ENCODE data around the gene GTPBP3.
A peak's percentile ranks its signal among the peaks of the same experiment; 100 is the strongest.
"Not testable (repeated sequence)": the region's sequence is repeated elsewhere in the genome, so short reads cannot be mapped to it uniquely, and the experiment has no call there.

Gene GTPBP3

DNA sequence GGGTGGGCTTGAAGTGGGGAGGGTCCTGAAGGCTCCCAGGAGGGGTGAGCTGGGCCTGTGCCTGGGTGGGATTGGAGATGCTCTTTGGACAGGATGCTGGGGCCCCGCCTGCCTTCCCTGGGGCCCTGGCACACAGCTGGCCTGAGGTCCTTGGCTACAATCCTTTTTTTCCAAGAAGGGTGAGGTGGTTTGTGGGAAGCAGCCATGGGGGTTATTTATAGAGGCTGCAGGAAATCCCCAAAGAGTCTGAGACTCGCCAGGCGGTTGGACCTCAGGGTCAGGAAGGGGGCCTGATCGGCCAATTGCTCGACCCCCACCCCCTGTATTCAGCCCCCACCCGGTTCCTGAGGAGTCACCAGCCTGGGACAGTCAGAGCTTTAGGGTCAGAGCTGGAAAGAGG is 10.0 kb downstream of the GTPBP3 start:
- DNase-seq: no peak

DNA sequence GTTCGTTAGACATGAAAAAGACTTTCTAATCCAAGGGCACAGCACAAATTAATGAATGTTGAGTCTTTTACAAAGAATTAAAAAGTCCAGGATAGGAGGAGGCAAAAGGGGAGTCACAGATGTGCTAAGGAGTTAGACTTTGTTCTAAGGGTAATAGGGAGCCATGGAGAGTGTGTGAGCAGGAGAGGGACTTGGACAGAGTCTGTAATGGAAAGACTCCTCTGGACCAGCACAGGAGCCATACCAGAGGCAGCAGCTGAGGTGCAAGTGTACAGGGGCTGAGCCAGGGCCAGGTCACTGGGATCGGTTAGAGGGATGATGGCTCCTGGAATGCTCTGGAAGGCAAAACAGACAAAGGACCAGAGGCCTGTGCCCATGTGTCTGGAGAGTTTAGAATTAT is 10.5 kb downstream of the GTPBP3 start:
- no peak for DNase-seq

DNA sequence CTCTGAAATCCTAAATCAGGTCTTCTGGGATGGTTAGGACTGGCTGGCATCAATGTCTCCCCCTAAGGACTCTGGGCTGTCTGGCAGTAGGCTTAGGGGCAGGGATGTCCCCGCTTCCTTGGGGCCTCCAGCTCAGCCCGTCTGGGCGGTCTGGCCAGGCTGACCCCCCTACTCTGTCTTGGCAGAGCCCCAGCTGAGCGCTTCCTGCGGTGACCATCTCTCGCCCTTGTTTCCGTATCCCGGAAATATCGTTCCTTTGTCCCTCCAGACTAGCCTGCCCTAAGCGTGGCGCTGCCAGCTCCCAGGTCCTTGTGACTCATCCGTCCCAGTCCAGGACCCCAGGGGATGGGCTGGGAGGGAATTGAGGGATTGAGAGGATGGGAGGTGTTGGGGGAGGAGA is 11.3 kb downstream of the GTPBP3 start:
- DNase-seq: peak; percentile 56

DNA sequence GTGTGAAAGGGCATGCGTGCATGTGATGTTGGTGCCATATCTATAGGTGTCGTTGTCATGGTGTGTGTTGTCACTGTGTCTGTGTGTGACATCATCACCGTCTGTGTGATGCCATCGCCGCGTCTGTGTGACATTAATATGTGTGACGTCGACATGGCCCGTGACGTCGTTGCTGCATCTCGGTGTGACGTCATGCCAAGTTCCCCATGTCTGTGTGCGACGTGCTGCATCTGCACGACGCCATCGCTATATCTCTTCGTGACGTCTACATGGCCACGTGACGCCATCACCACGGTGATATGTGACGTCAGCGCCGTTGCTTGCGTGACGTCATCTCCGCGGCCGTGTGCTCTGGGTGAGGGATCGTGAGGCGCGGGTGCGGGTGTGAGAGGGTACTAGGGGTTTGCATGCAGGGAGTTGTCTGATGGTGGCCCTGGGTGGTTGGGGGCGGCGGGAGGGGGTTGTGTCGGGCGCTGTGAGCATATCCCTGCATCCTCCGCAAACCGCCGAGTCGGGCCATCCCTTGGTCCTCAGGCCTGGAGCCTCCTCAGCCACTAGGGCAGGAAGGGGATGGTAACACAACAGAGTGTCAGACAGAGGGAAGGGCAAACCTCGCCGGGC is 14.6 kb downstream of the GTPBP3 start:
- no peak for DNase-seq

DNA sequence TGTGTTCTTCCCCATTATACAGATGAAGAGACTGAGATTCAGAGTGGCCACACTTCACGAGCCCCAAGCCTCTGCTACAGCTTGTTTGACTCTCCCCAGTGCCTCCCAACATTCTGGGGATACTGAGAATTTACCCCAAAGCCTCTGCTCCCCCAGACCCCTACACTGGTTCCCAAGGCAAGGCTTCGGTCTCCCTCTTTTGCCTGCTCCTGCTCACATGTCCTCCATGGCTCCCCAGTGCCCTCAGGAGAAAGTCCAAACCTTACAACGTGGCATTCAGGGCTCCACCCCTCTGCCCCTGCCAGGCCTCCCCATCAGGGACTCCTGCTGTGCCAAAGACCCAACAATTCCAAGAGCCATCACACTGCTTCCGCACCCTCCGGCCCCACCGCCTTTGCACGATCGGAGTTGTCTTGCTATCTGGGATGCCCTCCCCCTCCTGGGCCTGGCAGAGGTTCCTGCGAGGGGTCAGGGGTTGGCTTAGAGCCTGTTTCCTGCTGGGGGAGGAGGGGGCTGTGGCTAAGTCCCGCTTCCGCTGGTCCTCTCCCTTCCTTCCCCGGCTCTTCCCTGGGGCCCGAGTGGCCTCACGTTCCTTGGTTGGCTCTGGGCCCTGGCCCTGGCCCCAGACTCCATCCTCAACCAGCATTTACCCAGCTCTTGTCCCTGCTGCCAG is 15.4 kb downstream of the GTPBP3 start:
- no peak for DNase-seq

DNA sequence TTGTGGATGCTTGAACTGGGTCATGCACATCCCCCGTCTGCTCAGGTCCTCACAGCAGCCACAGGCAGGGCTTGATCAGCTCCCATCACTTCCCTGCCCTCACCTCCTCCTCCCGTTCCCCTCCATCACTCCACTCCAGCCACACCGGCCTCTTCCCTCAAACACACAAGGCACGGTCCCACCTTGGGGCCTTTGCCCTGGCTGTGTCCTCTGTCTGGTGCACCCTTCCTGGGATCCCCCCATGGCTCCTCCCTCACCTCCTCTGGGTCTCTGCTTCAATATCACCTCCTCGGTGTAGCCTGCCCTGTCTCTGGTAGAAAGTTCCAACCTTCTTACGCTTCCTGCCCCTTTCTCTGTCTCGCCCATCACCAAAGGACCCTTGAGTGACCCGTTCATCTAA is 16.0 kb downstream of the GTPBP3 start:
- DNase-seq: no peak

DNA sequence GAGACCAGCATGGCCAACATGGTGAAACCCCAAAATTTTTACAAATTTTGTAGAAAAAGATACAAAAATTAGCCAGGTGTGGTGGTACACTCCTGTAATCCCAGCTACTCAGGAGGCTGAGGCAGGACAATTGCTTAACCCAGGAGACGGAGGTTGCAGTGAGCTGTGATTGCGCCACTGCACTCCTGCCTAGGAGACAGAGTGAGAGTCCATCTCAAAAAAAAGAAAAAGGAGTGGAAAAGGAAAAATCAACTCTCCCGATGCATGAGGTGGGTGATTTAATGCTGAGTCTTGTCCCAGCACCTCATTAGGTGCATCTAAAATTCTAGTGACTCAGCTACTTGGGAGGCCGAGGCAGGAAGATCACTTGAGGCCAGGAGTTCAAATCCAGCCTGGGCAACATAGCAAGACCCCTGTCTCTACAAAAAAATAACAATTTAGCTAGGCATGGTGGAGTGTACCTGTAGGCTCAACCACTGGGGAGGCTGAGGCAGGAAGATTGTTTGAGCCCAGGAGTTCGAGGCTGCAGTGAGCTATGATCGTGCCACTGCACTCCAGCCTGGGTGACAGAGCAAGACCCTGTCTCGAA is 19.8 kb downstream of the GTPBP3 start:
- no peak for DNase-seq

DNA sequence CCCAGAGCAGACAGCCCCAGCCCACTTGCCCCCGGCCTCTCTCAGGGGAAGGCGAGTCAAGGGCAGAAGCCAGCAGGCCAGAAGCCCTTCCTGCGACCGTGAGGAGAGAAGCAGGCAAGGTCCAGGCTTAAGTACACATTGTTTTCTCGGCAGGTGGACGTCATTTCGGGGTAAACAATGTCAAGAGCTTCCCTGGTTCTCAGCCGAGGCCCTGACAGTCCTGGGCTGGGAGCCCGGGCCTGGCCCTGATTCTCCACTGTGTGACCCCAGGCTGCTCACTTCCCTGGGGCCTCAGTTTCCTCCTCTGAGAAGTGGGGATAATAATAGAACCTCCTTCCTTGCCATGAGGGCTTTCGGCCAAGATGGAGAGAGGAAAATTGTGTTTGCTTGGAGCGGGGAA is 20.4 kb downstream of the GTPBP3 start:
- no peak for DNase-seq

DNA sequence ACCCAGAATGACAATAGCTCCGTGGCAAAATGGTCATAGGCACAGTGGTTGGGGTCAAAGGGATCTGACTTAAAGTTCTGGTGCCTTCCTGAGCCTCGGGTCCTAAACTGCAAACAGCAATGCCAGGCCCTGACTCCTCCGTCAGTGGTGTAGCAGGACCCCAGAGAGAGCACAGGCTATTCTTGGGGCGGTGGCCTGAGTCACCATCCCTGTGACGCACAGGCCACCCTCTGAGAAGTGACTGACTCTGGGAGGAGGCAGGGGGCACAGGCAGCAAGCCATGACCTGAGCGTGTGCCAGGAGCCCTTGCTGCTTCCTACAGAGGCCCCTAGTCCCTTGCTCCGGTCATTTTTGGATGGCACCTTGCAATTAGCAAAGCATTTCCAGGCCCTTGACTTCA is 21.0 kb downstream of the GTPBP3 start:
- DNase-seq: peak; percentile 13

DNA sequence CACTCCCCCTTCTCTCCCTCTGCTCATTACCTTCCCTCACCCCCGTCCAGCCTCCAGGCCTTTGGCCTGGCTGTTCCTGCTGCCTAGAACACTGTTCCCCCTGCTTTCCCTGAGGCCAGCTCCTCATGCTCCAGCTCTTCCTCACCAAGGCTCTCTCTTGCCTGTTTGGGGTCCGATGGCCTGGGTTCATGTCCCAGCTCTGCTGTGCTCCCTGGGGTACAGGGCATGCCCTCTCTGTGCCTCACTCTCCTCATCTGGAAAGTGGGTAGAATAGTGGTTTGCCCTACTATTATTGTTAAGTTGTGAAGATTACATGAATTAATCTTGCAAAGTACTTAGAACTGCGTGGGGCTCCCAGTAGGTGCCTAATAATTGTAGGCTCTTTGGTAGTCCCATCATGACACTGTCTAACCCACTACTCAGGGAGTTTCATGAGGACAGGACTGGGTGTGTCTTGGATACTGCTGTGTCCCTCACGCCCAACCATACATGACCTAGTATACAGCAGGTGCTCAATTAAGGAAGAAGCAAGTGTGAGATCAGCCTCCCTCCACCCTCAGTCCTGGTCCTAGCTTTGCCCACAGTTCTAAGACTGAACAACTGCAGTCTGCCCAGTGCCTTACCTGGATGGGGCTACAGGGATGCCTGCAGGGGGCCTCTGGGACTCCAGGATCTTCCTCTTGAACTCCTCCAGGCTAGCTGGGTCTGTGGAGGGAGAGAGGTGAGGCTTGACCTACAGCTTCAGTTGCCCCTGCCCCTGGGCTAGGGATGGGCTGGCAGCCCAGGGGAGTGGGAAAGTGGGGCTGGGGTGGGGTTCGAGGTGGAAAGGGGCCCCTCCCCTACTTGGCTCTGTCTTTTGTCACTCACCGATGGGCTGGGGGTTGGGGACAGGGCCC is 22.8 kb downstream of the GTPBP3 start:
- DNase-seq: no peak

DNA sequence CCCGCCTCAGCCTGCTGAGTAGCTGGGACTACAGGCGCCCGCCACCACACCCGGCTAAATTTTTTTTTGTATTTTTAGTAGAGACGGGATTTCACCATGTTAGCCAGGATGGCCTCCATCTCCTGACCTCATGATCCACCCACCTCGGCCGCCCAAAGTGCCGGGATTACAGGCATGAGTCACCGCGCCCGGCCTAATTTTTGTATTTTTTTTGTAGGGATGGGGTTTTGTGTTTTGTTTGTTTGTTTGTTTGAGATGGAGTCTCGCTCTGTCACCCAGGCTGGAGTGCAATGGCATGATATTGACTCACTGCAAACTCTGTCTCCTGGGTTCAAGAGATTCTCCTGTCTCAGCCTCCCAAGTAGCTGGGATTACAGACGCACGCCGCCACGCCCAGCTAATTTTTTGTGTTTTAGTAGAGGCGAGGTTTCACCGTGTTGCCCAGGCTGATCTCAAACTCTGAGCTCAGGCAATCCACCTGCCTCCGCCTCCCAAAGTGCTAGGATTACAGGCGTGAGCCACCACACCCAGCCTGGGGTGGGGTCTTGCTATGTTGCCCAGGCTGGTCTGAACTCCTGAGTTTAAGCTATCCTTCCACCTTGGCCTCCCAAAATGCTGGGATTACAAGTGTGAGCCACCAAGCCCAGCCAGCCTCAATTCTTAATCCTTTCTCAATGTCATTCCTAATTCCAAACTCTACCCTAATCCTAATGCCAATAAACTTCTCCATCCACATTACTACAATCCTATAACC is 26.7 kb downstream of the GTPBP3 start:
- not testable (repeated sequence) for DNase-seq

DNA sequence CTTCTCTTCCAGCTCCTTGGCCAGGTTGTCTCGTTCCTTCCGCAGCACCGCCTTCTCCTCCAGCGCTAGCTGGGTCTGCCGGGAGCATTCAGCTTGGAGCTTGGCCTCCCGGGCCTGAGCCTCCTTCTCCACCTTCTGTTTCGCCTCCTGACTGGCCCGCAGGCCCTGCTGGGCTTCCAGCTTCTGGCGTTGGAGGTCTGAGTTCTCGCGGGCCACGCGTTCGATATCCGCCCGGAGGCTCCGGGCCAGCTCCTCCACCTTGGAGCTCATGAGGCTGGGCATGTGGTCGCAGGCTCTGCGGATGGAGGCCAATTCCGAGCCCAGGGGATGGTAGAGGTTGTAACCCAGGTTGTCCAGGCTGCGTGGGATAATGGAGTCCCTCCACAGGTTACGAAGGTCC is 28.0 kb downstream of the GTPBP3 start:
- DNase-seq: no peak

DNA sequence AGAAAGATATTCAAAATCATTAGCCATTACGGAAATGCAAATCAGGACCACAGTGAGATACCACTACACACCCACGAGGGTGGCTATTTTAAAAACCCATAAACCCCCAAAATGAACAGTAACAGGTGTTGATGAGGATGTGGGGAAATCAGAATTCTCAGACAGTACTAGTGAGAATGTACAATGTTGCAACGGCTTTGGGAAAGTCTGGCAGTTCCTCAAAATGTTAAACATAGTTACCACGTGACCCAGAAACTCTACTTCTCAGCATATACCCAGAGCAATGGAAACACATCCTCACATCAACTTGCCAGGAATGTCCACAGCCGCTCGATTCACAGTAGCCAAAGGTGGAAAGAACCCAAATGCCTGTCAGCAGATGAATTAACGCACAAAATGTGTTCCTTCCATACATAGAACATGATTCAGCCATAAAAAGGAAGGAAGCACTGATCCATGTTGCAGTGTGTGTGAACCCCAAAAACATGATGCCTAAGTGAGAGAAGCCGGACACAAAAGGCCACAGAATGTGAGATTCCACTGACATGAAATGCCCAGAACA is 32.8 kb downstream of the GTPBP3 start:
- DNase-seq: peak; percentile 31

DNA sequence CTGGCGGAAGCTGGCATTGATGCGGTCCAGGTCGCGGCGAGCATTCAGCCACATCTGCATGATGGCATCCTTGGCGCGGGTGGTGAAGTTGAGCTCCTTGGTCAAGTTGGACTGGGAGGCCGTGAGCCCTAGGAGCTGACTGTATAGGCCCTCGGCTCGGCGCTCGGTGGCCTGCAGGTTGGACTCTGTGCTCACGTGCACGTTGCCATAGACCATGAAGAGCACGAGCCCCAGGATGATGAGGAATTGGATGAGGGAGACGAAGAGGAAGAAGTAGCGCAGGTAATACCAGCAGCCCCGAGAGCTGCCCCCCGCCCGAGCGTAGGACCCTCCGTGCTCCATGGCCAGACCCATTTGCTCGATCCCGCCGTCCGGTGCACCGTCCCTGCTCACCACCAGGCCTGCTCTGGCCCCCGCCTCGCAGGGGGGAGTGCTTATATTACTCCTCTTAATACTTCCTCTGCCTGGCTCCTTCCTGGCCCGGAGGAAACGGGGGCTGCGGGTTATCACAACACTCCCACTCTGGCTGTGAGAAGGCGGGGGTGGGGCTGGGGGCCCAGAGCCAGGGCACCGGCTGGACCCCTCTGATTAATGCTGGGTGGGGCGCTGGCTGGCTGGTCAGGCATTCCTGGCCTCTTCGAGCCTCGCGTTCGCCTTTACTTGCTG is 39.7 kb downstream of the GTPBP3 start, which contains the start of gene PLVAP:
PLVAP (minus strand) TSS at position 408 of the 666 bp plus-strand sequence; CDS start at position 354, 54 bp downstream.
- DNase-seq: no peak

DNA sequence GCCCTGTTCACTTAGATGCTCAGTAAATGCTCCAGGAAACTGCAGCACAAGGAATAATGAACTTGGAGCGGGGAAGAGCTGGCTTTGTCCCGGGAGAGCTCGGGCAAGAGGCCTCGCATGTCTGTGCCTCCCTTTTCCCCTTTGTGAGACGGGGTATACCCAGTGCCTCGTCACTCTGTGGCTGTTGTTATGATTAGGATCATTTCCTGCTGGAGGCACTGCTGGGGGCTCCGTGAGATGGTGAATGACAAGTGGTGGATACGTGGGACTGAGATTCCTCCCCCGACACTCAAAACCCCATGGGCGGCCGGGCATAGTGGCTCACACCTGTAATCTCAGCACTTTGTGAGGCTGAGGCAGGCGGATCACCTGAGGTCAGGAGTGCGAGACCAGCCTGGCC is 40.9 kb downstream of the GTPBP3 start:
- DNase-seq: no peak

DNA sequence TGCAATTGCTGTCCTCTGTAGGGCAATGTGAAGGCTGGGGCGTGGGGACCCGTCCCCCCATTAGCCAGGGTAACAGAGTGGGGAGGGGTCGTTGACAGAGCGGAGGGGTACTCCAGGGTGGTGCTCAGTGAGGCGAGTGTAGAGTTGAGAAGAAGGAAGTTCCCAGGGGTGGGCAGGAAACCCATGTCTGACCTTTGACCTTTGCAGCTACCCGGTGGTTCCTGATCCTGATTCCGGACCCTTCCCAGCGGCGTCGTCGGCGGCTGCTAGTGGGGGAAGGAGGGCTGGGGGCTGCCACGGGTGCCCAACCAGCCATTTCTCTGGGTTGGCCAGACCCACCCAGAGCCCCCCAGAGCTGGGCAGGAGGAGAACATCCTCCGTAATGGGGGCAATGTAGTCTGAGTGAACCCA is 41.9 kb downstream of the GTPBP3 start:
- no peak for DNase-seq

DNA sequence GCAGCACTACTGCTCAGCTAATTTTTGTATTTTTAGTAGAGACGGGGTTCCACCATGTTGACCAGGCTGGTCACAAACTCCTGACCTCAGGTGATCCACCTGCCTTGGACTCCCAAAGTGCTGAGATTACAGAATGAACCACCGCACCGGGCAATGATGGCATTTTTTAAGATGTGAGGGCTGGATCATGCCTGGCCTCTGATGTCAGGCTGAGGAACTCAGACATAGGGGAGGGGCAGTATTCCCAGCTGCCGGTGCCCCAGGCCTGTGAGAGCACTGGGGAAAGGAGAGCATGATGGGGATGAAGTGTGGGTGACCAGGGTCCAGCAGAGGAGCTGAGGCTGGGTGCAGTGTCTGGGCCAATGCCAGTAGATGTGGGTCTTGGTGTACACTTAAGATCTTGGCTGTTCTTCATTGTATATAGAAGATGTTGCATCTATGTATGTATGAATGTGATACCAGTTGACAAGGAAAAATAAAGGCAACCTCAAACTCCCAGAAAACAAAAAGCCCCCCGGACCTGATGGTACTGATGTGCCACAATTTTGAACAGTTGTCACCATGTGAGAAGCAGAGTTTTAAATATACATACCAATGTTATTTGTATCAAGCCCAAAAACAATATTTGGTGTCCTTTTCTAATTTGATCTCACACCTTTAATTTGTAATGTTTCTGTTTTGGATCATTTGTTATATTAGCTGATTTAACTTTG is 43.2 kb downstream of the GTPBP3 start:
- DNase-seq: no peak

DNA sequence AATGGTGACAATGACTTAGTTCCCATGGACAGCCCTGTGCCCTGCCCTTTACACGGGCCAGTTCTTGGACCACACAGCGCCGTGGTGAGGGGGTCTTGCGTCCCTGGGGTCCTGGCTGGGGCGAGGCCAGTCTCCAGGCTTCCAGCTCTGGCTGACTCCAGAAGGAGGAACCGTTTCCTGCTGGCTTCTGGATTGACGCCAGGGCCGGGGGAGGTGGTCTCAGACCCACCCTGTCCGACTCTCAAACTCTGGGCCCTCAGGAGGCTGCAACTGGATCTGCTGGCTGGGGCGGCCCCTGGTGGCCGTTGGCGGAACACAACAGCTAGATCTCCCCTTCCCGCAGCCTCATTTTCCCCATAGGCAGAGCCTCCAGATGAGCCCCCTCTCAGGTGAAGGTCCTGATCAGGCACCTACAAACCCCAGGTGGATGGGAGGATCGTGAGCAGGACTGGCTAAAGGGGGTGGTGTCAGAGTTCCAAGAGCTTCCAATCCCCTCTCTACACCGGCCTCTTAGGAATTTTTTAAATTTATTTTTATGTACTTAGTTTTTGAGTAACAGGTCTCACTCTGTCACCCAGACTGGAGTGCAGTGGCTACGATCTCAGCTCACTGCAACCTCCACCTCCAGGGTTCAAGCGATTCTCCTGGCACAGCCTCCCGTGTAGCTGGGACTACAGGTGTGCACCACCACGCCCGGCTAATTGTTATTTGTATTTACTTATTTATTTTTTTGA is 48.7 kb downstream of the GTPBP3 start:
- peak; percentile 44 for DNase-seq

DNA sequence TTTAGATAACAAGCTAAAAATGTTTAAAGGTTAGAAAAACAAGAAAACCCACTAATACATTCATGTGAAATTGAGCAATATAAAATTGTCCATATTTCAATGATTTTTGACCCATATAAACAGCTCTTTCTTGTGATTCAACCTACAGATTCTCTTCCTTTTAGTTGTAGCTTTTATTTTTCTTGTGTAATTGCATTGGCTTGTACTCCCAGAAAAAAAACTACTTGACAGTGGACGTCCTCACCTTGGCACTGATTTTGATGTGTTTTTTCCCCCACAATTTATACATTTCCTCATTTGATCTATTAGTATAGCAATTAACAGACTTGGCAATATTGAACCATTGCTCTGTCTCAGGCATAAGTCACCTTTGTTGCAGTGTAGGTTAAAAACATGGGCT is 51.9 kb downstream of the GTPBP3 start:
- DNase-seq: no peak

DNA sequence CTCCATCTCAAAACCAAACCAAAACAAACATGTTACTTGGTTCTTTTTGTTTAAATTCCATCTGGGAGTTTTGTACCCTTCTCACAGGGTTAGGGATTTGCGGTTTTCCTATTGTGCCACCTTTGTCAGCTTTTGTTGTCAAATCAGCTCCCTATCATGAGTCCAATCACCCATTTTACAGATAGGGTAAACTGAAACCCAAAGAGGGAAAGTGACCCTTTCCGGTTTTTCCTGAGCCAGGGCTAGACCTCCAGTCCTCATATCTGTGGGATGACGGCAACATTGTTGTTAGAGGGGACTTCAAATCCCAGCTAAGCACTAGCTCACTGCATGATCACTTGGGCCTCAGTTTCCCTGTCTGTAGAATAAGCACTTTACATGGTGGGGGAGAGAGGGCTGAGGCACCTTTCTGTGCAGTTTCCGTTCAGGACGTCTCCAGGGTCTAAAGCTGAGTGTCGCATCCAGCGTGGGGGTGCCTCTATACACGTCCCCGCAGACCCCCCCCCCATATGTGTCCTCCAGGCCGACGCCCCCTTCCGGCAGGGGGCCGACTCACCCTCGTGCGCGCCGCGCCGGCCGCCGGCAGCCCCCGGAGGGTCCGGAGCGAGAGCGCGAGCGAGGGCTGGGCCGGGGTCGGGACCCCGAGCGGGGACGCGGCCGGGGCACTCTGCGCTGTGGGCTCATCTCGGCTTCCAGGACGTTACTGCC is 52.8 kb downstream of the GTPBP3 start:
- DNase-seq: no peak
